GM21367 (cell line): Measurements from ENCODE around the gene KLHDC4.
"Not testable (repeated sequence)": the region's sequence is repeated elsewhere in the genome, so short reads cannot be mapped to it uniquely, and the experiment has no call there.

Source experiments
- ATAC-seq: cut with Tn5 transposase; IDR thresholded peaks from one replicate; pipeline ENCODE4 v1.9.1; 2021; ENCODE audit not compliant: unreplicated experiment

The KLHDC4 gene

GRCh38 chr16:87744750-87745514 lies 20.9 kb downstream of the KLHDC4 start:
- no peak for ATAC-seq

GRCh38 chr16:87742781-87743490 lies 22.9 kb downstream of the KLHDC4 start:
- no peak for ATAC-seq

GRCh38 chr16:87741700-87742415 lies 23.9 kb downstream of the KLHDC4 start:
- ATAC-seq = no peak

GRCh38 chr16:87740909-87741424 lies 24.8 kb downstream of the KLHDC4 start:
- no peak for ATAC-seq

- no peak for ATAC-seq
These were observed 25.3 kb downstream of the KLHDC4 start for GRCh38 chr16:87740441-87740840.

- no peak for ATAC-seq
These were observed 26.0 kb downstream of the KLHDC4 start for GRCh38 chr16:87739801-87740200.

GRCh38 chr16:87736008-87736382 lies 29.8 kb downstream of the KLHDC4 start:
- ATAC-seq = no peak

GRCh38 chr16:87735270-87736007 lies 30.3 kb downstream of the KLHDC4 start:
- no peak for ATAC-seq

GRCh38 chr16:87734644-87735043 lies 31.1 kb downstream of the KLHDC4 start:
- no peak for ATAC-seq

GRCh38 chr16:87733190-87733589 lies 32.6 kb downstream of the KLHDC4 start:
- ATAC-seq = no peak

GRCh38 chr16:87731607-87732006 lies 34.2 kb downstream of the KLHDC4 start:
- ATAC-seq = no peak

GRCh38 chr16:87729266-87729954 lies 36.4 kb downstream of the KLHDC4 start:
- no peak for ATAC-seq

- no peak for ATAC-seq
These were observed 37.8 kb downstream of the KLHDC4 start for GRCh38 chr16:87728026-87728425.

- ATAC-seq = no peak
These were observed 38.4 kb downstream of the KLHDC4 start for GRCh38 chr16:87727346-87727745.

- not testable (repeated sequence) for ATAC-seq
These were observed 39.2 kb downstream of the KLHDC4 start for GRCh38 chr16:87726577-87726976.

GRCh38 chr16:87725596-87726235 lies 40.1 kb downstream of the KLHDC4 start:
- no peak for ATAC-seq

GRCh38 chr16:87724490-87725291 lies 41.1 kb downstream of the KLHDC4 start:
- no peak for ATAC-seq

- ATAC-seq = no peak
These were observed 42.6 kb downstream of the KLHDC4 start for GRCh38 chr16:87723226-87723623.

- no peak for ATAC-seq
These were observed 43.1 kb downstream of the KLHDC4 start for GRCh38 chr16:87722590-87723225.
